Activated naive CD4-positive, alpha-beta T cell treated with anti-CD3 and anti-CD28 coated beads for 36 hours (primary cell): ENCODE results near the gene RBM19. TPM values are rescaled to one million over a fixed set of nuclear protein-coding genes. Genes with fewer than 3 reads are reported as not detected.
"Not testable (repeated sequence)": the region's sequence is repeated elsewhere in the genome, so short reads cannot be mapped to it uniquely, and the experiment has no call there.

Experiments used
- CTCF ChIA-PET: fragments of 350-600 bp; sonication (Branson Sonifier 250); formaldehyde crosslinking; loops from one replicate; lab custom pipeline; 2021; ENCODE audit warnings: antibody characterized with exemption; lab: Charles Lee
- DNase-seq: peaks from one replicate; pipeline ENCODE4 v3.0.0-alpha.2; 2020
- H3K27ac Mint-ChIP-seq: one replicate; pipeline ENCODE4 v1.8.0; 2021; ENCODE audit warnings: mild to moderate bottlenecking, mixed read lengths
- H3K27me3 Mint-ChIP-seq: one replicate; pipeline ENCODE4 v1.8.0; 2021; ENCODE audit warnings: low read depth, mixed read lengths
- H3K36me3 Mint-ChIP-seq: one replicate; pipeline ENCODE4 v1.8.0; 2021; ENCODE audit warnings: low read depth, mixed read lengths
- H3K4me1 Mint-ChIP-seq: one replicate; pipeline ENCODE4 v1.8.0; 2021; ENCODE audit warnings: low read depth, mixed read lengths
- H3K4me3 Mint-ChIP-seq: one replicate; pipeline ENCODE4 v1.8.0; 2021; ENCODE audit warnings: mild to moderate bottlenecking, moderate library complexity, mixed read lengths
- H3K9me3 Mint-ChIP-seq: one replicate; pipeline ENCODE4 v1.8.0; 2021; ENCODE audit warnings: mixed read lengths
- intact Hi-C: fragments of 100-400 bp; cut with micrococcal nuclease; formaldehyde crosslinking; loops from one replicate; pipeline ENCODE4 v1.15.1; 2023
- total RNA-seq, 2 experiments: library from RNA; stranded (reverse); gene quantifications; one replicate each; pipeline ENCODE4 v1.2.3, GENCODE V29; 2021

The RBM19 gene
- total RNA-seq, 2 experiments from 2014 or later, result 89.0 to 96.2 TPM

DNA sequence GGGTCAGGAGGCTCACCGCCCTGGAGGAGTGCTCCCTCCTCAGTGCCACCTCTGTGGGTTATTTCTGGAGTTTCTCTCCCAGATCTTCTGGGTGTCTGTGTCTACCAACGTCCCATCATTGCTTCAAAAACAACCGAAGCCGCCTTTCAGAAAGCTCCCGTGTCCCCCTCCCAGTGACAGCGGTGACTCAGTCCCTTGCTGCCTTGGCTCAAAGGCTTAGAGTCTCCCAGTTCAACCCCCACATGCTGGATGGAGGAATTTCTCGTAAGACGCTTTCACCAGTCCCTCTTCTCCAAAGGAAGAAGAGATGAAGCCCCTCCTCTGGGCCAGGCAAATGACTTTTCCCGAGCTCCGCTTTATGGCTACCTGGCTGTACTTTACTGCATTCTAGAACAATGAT lies 146.6 kb downstream of the RBM19 start:
- Mint-ChIP-seq H3K27me3 (no peaks in the 10 kb centered on the region), H3K36me3 (peaks cover 46% of the 10 kb centered on the region), H3K27ac (no peak overlapping the region), H3K4me1 (no peaks in the 10 kb centered on the region), H3K9me3 (no peaks in the 10 kb centered on the region), H3K4me3 (no peak overlapping the region)
- CTCF ChIA-PET, result no interaction called here
- intact Hi-C loops, result no loop called here
- DNase-seq, result no peak

DNA sequence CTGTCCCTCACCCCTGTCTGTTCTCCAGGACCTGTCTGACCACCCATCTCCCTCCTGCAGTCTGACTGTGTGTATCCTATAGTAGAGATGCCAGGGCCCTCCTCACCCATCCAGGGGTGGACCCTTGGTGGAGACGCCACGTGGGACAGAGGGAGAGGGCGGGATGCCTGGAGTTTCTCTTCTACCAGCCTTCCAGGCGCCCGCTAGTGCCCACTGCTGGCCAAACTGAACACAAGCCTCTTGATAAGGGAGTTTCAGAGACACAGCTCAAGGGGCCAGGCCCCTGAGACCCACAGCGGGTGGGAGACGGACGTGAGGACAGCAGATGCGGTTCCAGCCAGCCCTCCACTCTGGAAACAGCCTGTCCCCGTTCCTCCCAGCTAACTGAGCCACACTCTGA lies 147.3 kb downstream of the RBM19 start:
- DNase-seq, result no peak
- intact Hi-C loops, result no loop called here
- H3K9me3 Mint-ChIP-seq, result no peaks in the 10 kb centered on the region
- H3K27ac Mint-ChIP-seq, result no peak overlapping the region
- H3K4me3 Mint-ChIP-seq, result no peak overlapping the region
- peaks cover 48% of the 10 kb centered on the region for H3K36me3 Mint-ChIP-seq
- CTCF ChIA-PET, result no interaction called here
- no peaks in the 10 kb centered on the region for H3K4me1 Mint-ChIP-seq
- no peaks in the 10 kb centered on the region for H3K27me3 Mint-ChIP-seq

DNA sequence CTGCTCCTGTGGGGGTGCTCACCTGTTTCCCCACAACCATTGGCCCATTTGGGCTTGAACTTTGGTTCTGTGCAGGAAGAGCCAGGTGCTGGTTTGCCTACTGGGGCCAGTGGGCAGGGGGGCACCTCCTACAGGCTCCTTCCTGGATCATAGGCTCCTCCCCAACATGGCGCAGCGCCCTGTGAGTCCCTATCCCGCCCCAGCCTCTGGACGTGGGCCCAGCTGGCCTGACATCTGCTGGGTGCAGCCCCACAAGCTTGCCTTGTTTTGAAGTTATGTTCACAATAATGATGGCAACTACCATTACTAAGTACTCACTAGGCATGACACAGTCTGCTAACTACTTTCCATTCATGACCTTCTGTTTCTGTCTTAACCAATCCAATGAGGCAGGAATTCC lies 147.8 kb downstream of the RBM19 start:
- H3K9me3 Mint-ChIP-seq, result no peaks in the 10 kb centered on the region
- peaks cover 48% of the 10 kb centered on the region for H3K36me3 Mint-ChIP-seq
- no peak for DNase-seq
- CTCF ChIA-PET, result no interaction called here
- no peak overlapping the region for H3K27ac Mint-ChIP-seq
- no peaks in the 10 kb centered on the region for H3K27me3 Mint-ChIP-seq
- H3K4me1 Mint-ChIP-seq, result no peaks in the 10 kb centered on the region
- no peak overlapping the region for H3K4me3 Mint-ChIP-seq
- intact Hi-C loops, result no loop called here

- DNase-seq, result no peak
- H3K27ac Mint-ChIP-seq, result no peak overlapping the region
- no peaks in the 10 kb centered on the region for H3K27me3 Mint-ChIP-seq
- H3K4me3 Mint-ChIP-seq, result no peak overlapping the region
- CTCF ChIA-PET, result no interaction called here
- H3K4me1 Mint-ChIP-seq, result no peaks in the 10 kb centered on the region
- intact Hi-C loops, result no loop called here
- H3K9me3 Mint-ChIP-seq, result peaks cover 2% of the 10 kb centered on the region
- H3K36me3 Mint-ChIP-seq, result peaks cover 52% of the 10 kb centered on the region
Measured at GRCh38 chr12:113816866-113817265, 149.3 kb downstream of the RBM19 start.

DNA sequence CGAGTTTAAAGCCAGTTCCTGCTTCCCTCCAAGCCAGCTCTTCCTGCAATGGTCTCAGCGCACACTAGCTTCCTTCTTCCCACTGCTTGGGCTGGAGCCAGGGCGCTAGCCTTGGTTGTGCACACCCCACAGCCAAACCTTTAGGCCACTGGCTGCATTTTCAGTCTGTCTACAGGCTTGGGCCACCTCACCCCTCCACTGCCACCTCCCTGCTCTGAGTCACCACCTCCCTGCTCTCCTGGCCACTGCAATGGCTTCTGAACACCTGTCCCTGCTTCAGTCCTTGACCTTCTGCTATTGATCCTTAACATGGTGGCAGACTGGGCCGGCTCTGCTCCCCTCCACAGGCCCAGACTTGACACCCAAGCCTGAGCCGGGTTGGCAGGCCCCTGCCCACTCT lies 151.1 kb downstream of the RBM19 start:
- Mint-ChIP-seq H3K27ac (no peak overlapping the region), H3K36me3 (peaks cover 53% of the 10 kb centered on the region), H3K9me3 (peaks cover 2% of the 10 kb centered on the region), H3K27me3 (no peaks in the 10 kb centered on the region), H3K4me3 (no peak overlapping the region), H3K4me1 (no peaks in the 10 kb centered on the region)
- intact Hi-C loops, result no loop called here
- no peak for DNase-seq
- CTCF ChIA-PET, result interaction anchor here (0.6 kb wide), 1 partner anchor 82 kb away, joined by 3 read pairs; no protein-coding TSS in a partner anchor

GRCh38 chr12:113813229-113813541 lies 152.9 kb downstream of the RBM19 start:
- Mint-ChIP-seq H3K4me3 (no peak overlapping the region), H3K36me3 (peaks cover 49% of the 10 kb centered on the region), H3K4me1 (no peaks in the 10 kb centered on the region), H3K27ac (no peak overlapping the region), H3K27me3 (no peaks in the 10 kb centered on the region), H3K9me3 (peaks cover 7% of the 10 kb centered on the region)
- CTCF ChIA-PET, result no interaction called here
- DNase-seq, result no peak
- intact Hi-C loops, result no loop called here

DNA sequence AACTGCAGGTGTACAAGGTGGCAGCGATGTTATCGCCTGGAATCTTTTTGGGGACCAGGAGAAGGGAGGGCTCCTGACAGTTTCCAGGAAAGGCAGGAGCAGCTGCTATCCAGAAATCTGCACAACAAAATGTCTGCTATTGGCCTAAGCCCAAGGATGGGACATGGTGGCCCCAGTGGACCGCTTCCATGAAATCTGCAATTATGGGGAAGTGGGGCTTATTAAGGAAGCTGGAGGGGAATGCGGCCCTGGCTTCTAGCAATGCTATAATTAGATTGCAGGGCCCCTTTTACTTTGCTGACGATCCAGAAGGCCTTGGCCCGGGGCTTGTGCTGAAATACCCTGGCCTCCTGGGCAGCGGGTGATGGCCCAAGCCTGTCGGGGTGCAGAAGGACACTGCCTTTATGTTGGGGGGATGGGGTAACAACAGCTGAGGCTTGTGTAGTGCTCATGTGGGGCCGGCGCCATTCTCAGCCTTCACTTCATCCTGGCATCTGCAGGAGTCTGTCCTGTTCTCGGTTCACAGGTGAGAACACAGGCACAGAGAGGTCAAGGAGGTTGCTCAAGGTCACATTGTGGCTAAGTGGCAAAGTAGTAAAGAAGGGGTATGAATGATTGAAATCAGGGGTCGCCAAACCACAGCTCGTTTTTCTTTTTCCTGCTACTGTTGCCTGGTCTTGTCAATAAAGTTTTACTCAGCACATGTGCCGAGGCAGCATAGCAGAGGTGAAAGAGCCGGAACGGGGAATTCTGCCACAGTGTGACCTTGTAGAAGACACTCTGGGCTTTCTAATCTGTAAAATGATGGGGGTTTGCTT lies 153.5 kb downstream of the RBM19 start:
- no peak overlapping the region for H3K4me3 Mint-ChIP-seq
- H3K27ac Mint-ChIP-seq, result no peak overlapping the region
- H3K4me1 Mint-ChIP-seq, result no peaks in the 10 kb centered on the region
- H3K27me3 Mint-ChIP-seq, result no peaks in the 10 kb centered on the region
- H3K9me3 Mint-ChIP-seq, result peaks cover 8% of the 10 kb centered on the region
- CTCF ChIA-PET, result no interaction called here
- peaks cover 53% of the 10 kb centered on the region for H3K36me3 Mint-ChIP-seq
- intact Hi-C loops, result no loop called here
- no peak for DNase-seq

GRCh38 chr12:113809462-113810220 lies 156.5 kb downstream of the RBM19 start:
- H3K4me1 Mint-ChIP-seq, H3K4me3 Mint-ChIP-seq, H3K27ac Mint-ChIP-seq, intact Hi-C loops, H3K27me3 Mint-ChIP-seq, CTCF ChIA-PET, DNase-seq: not testable (repeated sequence)
- Mint-ChIP-seq H3K36me3 (peaks cover 34% of the 10 kb centered on the region), H3K9me3 (peaks cover 13% of the 10 kb centered on the region)

GRCh38 chr12:113808095-113808951 lies 157.8 kb downstream of the RBM19 start:
- H3K4me1 Mint-ChIP-seq, result no peaks in the 10 kb centered on the region
- peaks cover 32% of the 10 kb centered on the region for H3K36me3 Mint-ChIP-seq
- CTCF ChIA-PET, result no interaction called here
- intact Hi-C loops, result no loop called here
- no peak overlapping the region for H3K4me3 Mint-ChIP-seq
- peaks cover 13% of the 10 kb centered on the region for H3K9me3 Mint-ChIP-seq
- H3K27me3 Mint-ChIP-seq, result no peaks in the 10 kb centered on the region
- DNase-seq, result no peak
- H3K27ac Mint-ChIP-seq, result no peak overlapping the region

- intact Hi-C loops, result no loop called here
- peaks cover 10% of the 10 kb centered on the region for H3K9me3 Mint-ChIP-seq
- DNase-seq, result no peak
- no peaks in the 10 kb centered on the region for H3K4me1 Mint-ChIP-seq
- no peaks in the 10 kb centered on the region for H3K27me3 Mint-ChIP-seq
- H3K36me3 Mint-ChIP-seq, result peaks cover 22% of the 10 kb centered on the region
- H3K27ac Mint-ChIP-seq, result no peak overlapping the region
- CTCF ChIA-PET, result no interaction called here
- H3K4me3 Mint-ChIP-seq, result no peak overlapping the region
Measured at GRCh38 chr12:113805673-113806072, 160.5 kb downstream of the RBM19 start.

DNA sequence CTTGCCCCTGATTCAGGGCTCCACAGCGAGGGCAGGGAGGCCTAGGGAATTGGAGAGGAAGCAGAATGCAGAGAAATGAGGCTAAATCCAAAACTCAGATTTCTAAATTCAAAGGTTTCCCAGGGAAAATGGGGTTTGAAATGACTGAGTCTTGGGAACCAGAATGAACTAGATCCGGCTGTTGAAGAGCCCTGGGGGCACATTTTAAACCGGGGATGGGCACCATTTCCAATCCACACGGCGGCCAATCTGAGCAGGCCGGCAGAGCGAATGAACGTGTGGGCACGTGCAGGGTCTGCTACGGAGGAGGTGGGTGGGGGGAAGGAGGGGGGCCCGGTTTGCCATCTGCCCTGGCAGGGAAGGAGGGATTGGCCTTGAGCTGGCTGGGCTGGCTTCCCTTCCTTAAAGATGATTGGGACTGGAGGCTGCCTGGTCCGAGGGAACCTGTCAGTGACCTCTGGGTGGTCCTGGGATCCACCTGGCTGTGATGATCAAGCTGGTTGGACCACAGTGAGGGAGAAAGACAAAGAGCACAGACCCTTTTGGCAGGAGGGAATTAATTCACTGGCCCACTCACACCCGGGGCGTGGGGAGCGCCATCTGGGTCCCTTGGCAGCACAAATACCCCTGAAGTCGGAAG lies 161.0 kb downstream of the RBM19 start:
- Mint-ChIP-seq H3K36me3 (peaks cover 20% of the 10 kb centered on the region), H3K27me3 (no peaks in the 10 kb centered on the region), H3K27ac (no peak overlapping the region), H3K4me1 (no peaks in the 10 kb centered on the region), H3K4me3 (no peak overlapping the region), H3K9me3 (peaks cover 10% of the 10 kb centered on the region)
- no peak for DNase-seq
- CTCF ChIA-PET, result no interaction called here
- intact Hi-C loops, result no loop called here

DNA sequence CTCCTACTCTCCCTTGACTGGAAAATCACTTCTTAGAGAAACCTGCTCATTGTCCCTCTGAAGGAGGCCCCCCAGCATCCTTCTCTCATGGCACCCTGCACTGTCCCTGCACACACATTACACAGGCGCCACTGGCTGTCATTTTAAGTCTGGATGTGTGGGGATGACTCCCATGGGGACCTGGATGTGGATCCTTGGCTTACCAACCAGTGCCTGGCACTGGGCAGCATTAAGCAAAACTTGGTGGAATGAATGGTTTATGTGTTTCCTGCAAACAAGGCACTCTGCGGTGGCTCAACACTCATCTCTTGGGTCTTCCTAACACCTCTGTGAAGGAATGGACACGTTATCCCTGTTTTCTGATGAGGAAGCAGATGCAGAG lies 162.4 kb downstream of the RBM19 start:
- Mint-ChIP-seq H3K9me3 (peaks cover 10% of the 10 kb centered on the region), H3K27me3 (no peaks in the 10 kb centered on the region), H3K4me3 (no peak overlapping the region), H3K27ac (no peak overlapping the region), H3K4me1 (no peaks in the 10 kb centered on the region), H3K36me3 (peaks cover 14% of the 10 kb centered on the region)
- intact Hi-C loops, result no loop called here
- DNase-seq, result no peak
- CTCF ChIA-PET, result no interaction called here
